Common myeloid progenitor, CD34-positive (primary cell): ENCODE measurements around the gene ARHGAP15.

Experiments
- CTCF ChIA-PET: fragments of 350-600 bp; sonication (Branson Sonifier 250); formaldehyde crosslinking; loops from one replicate; lab custom pipeline; 2021; ENCODE audit warnings: antibody characterized with exemption; lab: Charles Lee
- POLR2A ChIA-PET: fragments of 350-600 bp; sonication (Branson Sonifier 250); formaldehyde crosslinking; loops from one replicate; lab custom pipeline; 2021; ENCODE audit warnings: antibody characterized with exemption; lab: Charles Lee
- DNase-seq, 3 donors: peaks; one replicate each; pipeline versions ENCODE4 v3.0.0 to v3.0.0-alpha.2; 2013
- H3K27ac ChIP-seq, 2 experiments: 1 replicate in 1 of 2; 2 replicates in 1 of 2; pipeline ENCODE4 v1.7.0; 2013; ENCODE audit warnings: inconsistent platforms in 2 of 2, low read length in 2 of 2, mild to moderate bottlenecking in 2 of 2, low read depth in 1 of 2, moderate library complexity in 1 of 2; ENCODE audit not compliant: severe bottlenecking in 2 of 2, insufficient read depth in 1 of 2, poor library complexity in 1 of 2
- H3K27me3 ChIP-seq, 5 experiments: replicated peaks in 2 of 5; 1 replicate in 3 of 5; 2 replicates in 2 of 5; pipeline versions ENCODE4 v1.6.1 to v1.7.0; 2013; ENCODE audit warnings: low read length in 4 of 5, mild to moderate bottlenecking in 2 of 5, moderate library complexity in 2 of 5, inconsistent platforms in 1 of 5; ENCODE audit not compliant: insufficient read depth in 5 of 5, control insufficient read depth in 4 of 5
- H3K36me3 ChIP-seq, 4 experiments: 1 replicate in 2 of 4; 2 replicates in 2 of 4; pipeline versions ENCODE4 v1.6.1 to v1.7.0; 2013; ENCODE audit warnings: low read length in 3 of 4, control low read depth in 1 of 4, mild to moderate bottlenecking in 1 of 4; ENCODE audit not compliant: control insufficient read depth in 4 of 4, insufficient read depth in 4 of 4
- H3K4me1 ChIP-seq, 4 experiments: 1 replicate in 3 of 4; 2 replicates in 1 of 4; pipeline versions ENCODE4 v1.6.1 to v1.7.1; 2013; ENCODE audit warnings: low read length in 3 of 4, mild to moderate bottlenecking in 3 of 4, control low read depth in 1 of 4, inconsistent platforms in 1 of 4, moderate library complexity in 1 of 4; ENCODE audit not compliant: control insufficient read depth in 4 of 4, insufficient read depth in 4 of 4; ENCODE audit errors: control extremely low read depth in 1 of 4
- H3K4me3 ChIP-seq, 7 experiments: 1 replicate in 4 of 7; 2 replicates in 3 of 7; pipeline versions ENCODE4 v1.5.1 to v1.7.0; 2013; ENCODE audit warnings: mild to moderate bottlenecking in 7 of 7, low read length in 6 of 7, moderate library complexity in 6 of 7, inconsistent platforms in 2 of 7, low read depth in 2 of 7, control low read depth in 1 of 7; ENCODE audit not compliant: insufficient read depth in 4 of 7, control insufficient read depth in 1 of 7; ENCODE audit errors: extremely low read depth in 1 of 7
- H3K9me3 ChIP-seq, 5 experiments: 1 replicate in 4 of 5; 2 replicates in 1 of 5; pipeline versions ENCODE4 v1.6.1 to v1.7.1; 2013; ENCODE audit warnings: low read length in 4 of 5, mild to moderate bottlenecking in 2 of 5, inconsistent platforms in 1 of 5, low read depth in 1 of 5, moderate library complexity in 1 of 5; ENCODE audit not compliant: control insufficient read depth in 4 of 5, insufficient read depth in 2 of 5; ENCODE audit errors: control extremely low read depth in 1 of 5
- WGBS: methylation state at CpG from one replicate; pipeline ENCODE4 v1.1.5; 2013; ENCODE audit not compliant: insufficient coverage; 5-methylcytosine and 5-hydroxymethylcytosine counted together

Gene ARHGAP15

DNA sequence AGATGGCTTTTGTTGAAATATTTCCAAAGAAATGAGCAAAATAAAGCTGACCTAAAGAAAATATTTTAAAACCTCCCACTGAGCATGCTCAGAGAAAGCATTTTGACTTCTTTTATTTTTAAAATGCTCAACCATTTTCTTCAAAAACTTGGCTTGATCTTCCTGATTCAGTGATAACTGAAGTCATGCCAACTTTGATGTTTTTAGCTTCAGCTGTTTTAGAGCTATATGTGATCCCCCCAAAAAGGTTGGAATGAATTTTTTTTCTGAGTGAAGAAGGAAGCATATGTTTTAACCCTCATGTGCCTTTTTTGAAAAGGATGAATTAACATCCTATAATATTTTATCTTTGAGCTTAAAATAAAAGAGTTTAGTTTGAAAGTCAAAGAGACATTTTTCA lies 612.0 kb downstream of the ARHGAP15 start:
- Histone ChIP-seq H3K4me1 (no peaks in the 10 kb centered on the region), H3K9me3 (no peaks in the 10 kb centered on the region), H3K27me3 (no peaks in the 10 kb centered on the region), H3K36me3 (peaks cover 0 to 6% (median 2%) of the 10 kb centered on the region in 4 experiments), H3K27ac (no peak overlapping the region), H3K4me3 (no peak overlapping the region)
- DNase-seq = no peak
- POLR2A ChIA-PET = no interaction called here
- CTCF ChIA-PET = no interaction called here

DNA sequence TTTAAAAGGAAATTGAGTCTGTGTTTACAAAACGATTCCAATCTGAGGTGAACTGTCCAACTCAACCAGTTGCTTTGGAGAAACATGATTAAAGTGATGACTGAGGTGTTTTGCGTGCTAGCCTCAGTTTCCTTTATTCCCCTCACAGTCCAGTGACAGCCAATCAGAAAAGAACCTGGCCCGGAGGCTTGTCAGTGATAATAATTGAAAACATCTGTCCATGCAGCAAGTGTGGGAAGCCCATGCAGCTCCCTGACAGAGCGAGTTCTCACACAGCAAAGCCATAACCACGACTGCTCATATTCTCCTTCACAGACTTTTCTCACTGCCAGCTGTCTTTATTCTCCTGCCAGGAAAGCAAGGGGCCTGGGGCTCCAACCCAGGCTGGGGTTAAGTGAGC lies 613.4 kb downstream of the ARHGAP15 start:
- WGBS = 95% methylated on average over 2 of the region's 5 CpGs
- Histone ChIP-seq H3K27me3 (no peaks in the 10 kb centered on the region), H3K4me1 (no peaks in the 10 kb centered on the region), H3K27ac (no peak overlapping the region), H3K9me3 (no peaks in the 10 kb centered on the region), H3K4me3 (no peak overlapping the region), H3K36me3 (peaks cover 0 to 6% (median 3%) of the 10 kb centered on the region in 4 experiments)
- CTCF ChIA-PET = no interaction called here
- POLR2A ChIA-PET = no interaction called here
- DNase-seq = no peak

GRCh38 chr2:143744114-143744513 lies 614.9 kb downstream of the ARHGAP15 start:
- WGBS = 100% methylated on average over 2 of the region's 2 CpGs
- Histone ChIP-seq H3K4me3 (no peak overlapping the region), H3K27me3 (no peaks in the 10 kb centered on the region), H3K27ac (no peak overlapping the region), H3K4me1 (no peaks in the 10 kb centered on the region), H3K36me3 (peaks cover 2 to 6% (median 4%) of the 10 kb centered on the region in 4 experiments), H3K9me3 (no peaks in the 10 kb centered on the region)
- CTCF ChIA-PET = interaction anchor here (0.7 kb wide), 1 partner anchor 13 kb away, joined by 3 read pairs; no protein-coding TSS in a partner anchor
- POLR2A ChIA-PET = no interaction called here
- no peak for DNase-seq

GRCh38 chr2:143745060-143745459 lies 615.8 kb downstream of the ARHGAP15 start:
- DNase-seq = no peak
- Histone ChIP-seq H3K27me3 (no peaks in the 10 kb centered on the region), H3K36me3 (peaks cover 2 to 6% (median 3%) of the 10 kb centered on the region in 4 experiments), H3K4me1 (no peaks in the 10 kb centered on the region), H3K27ac (no peak overlapping the region), H3K9me3 (no peaks in the 10 kb centered on the region), H3K4me3 (no peak overlapping the region)
- CTCF ChIA-PET = no interaction called here
- POLR2A ChIA-PET = no interaction called here
- 100% methylated on average over 2 of the region's 2 CpGs for WGBS

- Histone ChIP-seq H3K36me3 (peaks cover 0 to 12% (median 9%) of the 10 kb centered on the region in 4 experiments), H3K27ac (no peak overlapping the region), H3K4me3 (no peak overlapping the region), H3K9me3 (no peaks in the 10 kb centered on the region), H3K4me1 (peaks cover 0 to 3% (median 2%) of the 10 kb centered on the region in 4 experiments), H3K27me3 (no peaks in the 10 kb centered on the region)
- WGBS = 50% methylated on average over 1 of the region's 1 CpG
- peak in 2 of 3 donors; percentile 10 to 16 for DNase-seq
- ChIA-PET CTCF (no interaction called here), POLR2A (no interaction called here)
Measured at GRCh38 chr2:143754742-143755141, 625.5 kb downstream of the ARHGAP15 start.

DNA sequence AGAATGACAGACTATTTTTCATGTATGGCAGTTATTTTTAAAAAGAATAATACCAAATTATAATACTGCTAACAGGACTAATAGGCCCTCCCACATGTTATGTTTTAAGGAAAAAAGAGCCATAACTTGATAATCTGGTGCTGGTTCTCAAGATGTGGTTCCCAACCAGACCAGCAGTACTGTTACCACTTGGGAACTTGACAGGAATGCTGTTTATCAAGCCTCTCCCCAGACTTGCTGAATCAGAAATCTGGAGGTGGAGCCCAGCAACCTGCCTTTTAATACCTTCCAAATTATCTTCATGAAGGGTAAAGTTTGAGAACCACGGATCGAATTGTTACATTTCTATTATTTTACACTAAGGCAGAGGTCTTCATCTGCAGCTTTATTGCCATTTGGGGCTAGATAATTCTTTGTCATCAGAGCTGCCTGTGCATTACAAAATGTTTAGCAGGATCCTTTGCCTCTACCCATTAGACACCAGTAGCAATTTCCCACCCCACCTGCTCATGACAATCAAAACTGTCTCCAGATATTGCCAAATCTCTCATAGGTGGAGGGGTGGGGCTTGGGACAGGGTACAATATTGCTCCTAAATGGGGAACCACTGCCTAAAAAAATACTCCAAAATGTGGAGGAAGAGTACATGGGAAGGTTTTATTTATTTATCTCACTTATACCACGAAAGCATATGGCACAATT lies 629.6 kb downstream of the ARHGAP15 start:
- Histone ChIP-seq H3K9me3 (no peaks in the 10 kb centered on the region), H3K36me3 (peaks cover 0 to 2% (median 0%) of the 10 kb centered on the region in 4 experiments), H3K27me3 (no peaks in the 10 kb centered on the region), H3K27ac (no peak overlapping the region), H3K4me3 (no peak overlapping the region), H3K4me1 (peaks cover 0 to 3% (median 2%) of the 10 kb centered on the region in 4 experiments)
- WGBS = no CpG with 5 or more reads among the region's 3 CpGs
- POLR2A ChIA-PET = no interaction called here
- CTCF ChIA-PET = no interaction called here
- DNase-seq = no peak

DNA sequence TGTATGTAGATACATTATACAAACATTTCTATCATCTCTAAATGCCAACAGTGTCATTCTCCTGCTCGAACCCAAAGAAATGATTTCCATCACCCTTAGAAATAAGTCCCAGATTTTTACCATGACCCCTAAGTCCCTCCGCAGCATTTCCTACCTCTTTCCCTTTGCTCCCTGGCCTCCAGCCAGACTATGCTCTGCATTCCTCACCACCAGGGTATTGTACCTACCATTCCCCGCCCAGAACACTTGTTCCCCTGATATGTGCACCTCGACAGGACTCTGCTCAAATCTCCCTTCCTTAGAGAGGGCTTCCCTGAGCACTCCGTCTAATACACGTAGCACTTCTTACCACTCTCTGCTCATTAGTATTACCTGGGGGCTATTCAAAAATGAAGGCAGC lies 630.2 kb downstream of the ARHGAP15 start:
- Histone ChIP-seq H3K9me3 (no peaks in the 10 kb centered on the region), H3K36me3 (peaks cover 0 to 2% (median under 1%) of the 10 kb centered on the region in 4 experiments), H3K27ac (no peak overlapping the region), H3K4me1 (peaks cover 0 to 2% (median under 1%) of the 10 kb centered on the region in 4 experiments), H3K4me3 (no peak overlapping the region), H3K27me3 (no peaks in the 10 kb centered on the region)
- WGBS = 96% methylated on average over 6 of the region's 6 CpGs
- CTCF ChIA-PET = no interaction called here
- POLR2A ChIA-PET = no interaction called here
- no peak for DNase-seq
